Suppressor macrophage treated with lipopolysaccharide for 4 hours (primary cell): ENCODE measurements around the gene ZNF132.
A peak's percentile ranks its signal among the peaks of the same experiment; 100 is the strongest.
"Not testable (repeated sequence)": the region's sequence is repeated elsewhere in the genome, so short reads cannot be mapped to it uniquely, and the experiment has no call there.

Source experiments
- DNase-seq: peaks from one replicate; pipeline ENCODE4 v3.0.0-alpha.2; 2020

The ZNF132 gene

GRCh38 chr19:58439576-58440554, at the start of gene ZNF132:
Gene ZNF132, minus strand, starts transcription at chr19:58440153. Its CDS starts 332 bp downstream, at chr19:58439821.
- peak; percentile 98 for DNase-seq

DNA sequence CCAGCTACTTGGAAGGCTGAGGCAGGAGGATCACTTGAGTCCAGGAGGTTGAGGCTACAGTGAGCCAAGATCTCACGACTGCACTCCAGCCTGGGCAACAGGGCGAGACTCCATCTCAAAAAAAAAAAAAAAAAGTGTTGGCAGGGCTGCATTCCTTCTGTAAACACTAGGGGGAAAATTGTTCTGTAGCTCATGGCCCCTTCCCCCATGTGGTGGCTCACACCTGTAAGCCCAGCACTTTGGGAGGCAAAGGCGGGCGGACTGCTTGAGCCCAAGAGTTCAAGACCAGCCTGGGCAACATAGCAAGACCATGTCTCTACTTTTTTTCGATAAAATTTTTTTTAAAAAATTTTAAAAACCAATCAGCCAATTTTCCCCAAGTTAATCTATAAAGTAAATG, 44.4 kb upstream of the ZNF132 start:
- DNase-seq: not testable (repeated sequence)

DNA sequence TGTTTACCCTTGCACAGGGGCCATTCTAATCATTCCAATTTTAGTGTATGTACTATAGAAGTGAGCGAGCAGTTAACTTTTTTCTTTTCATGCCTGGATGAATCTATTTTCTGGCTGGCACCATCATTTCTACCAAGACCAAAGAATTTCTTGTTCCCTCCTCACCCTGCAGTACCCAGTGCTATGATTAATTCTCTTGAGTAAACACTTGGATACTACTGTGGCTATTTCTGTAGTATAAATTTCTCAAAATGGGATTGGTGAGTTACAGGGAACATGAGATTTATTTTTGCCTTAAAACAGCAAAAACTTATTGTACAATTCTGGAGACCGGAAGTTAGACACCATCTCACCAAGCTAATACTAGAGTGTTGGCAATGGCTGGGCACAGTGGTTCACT, 43.8 kb upstream of the ZNF132 start:
- DNase-seq: no peak

- DNase-seq: no peak
Observed at GRCh38 chr19:58482372-58482771, 42.4 kb upstream of the ZNF132 start.

DNA sequence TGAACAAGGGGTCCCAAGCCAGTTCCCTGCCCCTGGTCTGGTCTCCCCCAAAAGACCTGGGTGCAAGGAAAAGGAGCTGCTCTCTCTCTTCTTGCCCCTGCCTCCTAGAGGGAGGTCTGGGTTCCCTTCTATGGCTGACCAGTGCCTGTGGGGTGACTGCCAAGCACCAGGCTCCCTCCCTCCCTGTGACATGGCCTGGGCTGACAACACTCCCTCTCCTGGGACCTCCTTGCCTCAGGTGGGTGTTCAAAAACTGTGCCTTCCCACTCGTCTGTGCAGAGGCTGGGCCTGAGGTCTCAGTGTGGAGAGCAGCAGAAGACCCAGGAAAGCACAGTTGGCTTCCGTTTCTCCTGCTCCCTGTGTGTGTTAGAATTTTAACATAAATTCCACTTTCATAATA, 40.9 kb upstream of the ZNF132 start:
- no peak for DNase-seq

DNA sequence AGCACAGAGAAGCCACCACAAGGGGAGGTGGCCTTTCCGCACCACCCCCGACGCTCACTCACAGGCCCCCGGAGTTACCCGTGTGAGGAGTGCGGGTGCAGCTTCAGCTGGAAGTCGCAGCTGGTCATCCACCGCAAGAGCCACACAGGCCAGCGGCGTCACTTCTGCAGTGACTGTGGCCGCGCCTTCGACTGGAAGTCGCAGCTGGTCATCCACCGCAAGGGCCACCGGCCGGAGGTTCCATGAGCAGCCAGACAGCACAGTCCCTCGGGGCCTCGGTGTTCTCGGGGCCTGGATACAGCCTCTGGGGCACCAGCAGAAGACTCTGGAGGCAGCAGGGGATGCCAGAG, 40.5 kb upstream of the ZNF132 start:
- no peak for DNase-seq

GRCh38 chr19:58479736-58480480, 40.0 kb upstream of the ZNF132 start:
- DNase-seq: no peak

DNA sequence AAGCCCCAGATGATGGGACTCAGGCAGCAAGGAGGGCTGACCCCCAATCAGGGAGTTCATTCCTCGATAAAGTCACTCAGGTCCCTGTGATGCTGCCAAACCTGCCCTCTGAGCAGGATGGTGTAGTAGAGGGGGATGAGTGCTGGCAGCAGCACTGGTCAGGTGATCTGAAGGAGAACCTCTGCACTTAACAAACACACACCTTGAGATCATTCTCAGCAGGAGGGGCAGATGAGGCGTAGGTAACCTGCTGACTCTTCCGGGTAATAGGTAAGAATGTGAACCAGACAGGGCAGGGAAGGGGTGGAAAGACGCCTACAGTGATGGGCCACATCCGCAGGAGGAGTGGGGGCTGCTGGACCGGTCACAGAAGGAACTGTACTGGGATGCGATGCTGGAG, 39.4 kb upstream of the ZNF132 start:
- DNase-seq: no peak

DNA sequence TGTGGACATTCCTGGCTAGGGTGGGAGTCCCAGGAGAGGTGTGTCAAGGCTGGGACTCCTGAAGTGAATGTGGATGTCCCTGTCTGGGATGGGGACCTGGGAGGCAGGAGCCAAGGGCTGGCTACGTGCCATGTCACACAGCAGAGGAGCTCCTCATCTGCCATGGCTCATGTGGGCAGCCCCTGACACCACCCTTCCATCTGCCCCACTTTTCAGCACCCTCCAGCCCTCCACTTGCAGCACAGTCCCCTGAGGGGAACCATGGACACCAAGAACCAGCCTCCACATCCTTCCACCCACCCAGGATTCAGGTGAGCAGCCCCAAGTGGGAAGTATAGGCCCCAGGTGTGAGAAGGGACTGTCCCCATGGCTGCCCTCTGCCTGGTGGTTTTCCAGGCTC, 37.9 kb upstream of the ZNF132 start:
- DNase-seq: no peak

- no peak for DNase-seq
Observed at GRCh38 chr19:58477130-58477529, 37.2 kb upstream of the ZNF132 start.

GRCh38 chr19:58476498-58477015, 36.6 kb upstream of the ZNF132 start:
- no peak for DNase-seq

DNA sequence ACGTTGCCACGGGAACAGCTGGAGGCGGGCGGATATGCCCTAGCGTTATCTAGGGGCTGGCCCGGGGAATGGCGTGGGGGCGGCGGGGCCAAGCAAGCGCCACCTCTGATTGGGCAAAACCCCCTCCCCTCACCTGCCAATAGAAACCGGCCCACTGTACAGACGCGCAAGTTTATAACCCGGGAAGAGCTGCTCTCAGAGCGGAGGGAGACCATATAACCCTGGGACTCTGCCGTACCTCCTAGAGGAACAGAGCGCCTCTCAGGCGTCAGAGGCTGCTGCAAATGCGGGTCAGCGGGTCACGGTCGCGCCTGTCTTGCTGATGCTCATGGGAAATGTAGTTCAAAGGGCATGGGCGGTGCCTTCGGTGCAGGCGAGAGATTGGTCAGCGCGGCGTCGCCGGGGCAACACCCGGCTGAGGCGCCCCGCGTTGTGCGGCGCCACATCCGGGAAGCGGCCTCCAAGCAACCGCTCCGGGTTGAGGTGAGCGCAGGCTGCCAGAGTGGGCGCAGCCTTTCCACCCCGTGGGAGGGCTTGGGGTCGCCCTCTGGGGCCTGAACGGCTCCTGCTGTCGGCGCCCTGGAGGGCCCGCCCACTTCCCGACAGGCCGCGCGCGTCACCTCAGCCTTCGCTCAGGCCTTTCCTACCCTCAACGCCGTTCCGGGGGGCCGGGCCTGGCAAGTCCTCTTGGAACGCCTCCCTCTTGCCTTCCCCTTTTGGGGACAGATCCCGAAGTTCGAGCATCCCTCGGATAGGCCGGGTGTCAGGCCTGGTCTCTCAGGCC, 36.0 kb upstream of the ZNF132 start, which contains the start of gene ZNF446:
TSS of gene ZNF446 (plus strand) at position 639 of the 784 bp plus-strand sequence. CDS start 867 bp downstream, outside the sequence.
- peak; percentile 95 for DNase-seq

GRCh38 chr19:58474997-58475713, 35.2 kb upstream of the ZNF132 start:
- DNase-seq: no peak

DNA sequence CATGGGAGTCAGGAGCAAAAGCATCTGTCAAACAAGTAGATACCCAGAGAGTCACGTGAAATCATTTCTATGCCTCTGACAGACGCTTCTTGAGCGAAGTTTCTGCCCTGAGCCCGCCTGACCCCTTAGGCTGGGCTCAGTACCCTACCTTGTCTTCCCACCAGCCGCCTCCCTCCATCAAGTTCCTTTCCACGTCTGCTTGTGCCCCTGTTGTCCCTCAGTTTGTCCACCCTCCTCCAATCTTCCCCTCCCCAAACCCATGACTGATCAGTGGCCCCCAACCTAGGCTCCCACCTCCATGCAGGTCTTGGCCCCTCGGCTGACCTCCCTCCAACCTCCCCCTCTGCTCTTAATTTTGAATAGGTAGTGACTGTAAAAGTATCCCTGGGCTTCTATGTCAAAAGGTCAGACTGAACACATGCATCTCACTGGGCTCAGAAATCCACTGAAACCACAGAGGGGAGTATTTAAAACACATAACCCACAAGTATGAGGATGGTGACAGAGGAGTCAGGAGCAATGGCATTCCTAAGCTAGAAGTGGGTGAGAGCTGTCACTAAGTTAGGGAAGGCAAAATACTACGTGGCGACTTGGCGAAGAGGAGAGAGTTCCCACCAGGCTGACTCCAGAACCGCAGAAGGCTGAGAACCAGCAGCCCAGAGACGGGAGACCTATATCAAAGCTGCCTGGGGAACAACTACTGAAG, 34.5 kb upstream of the ZNF132 start:
- no peak for DNase-seq

DNA sequence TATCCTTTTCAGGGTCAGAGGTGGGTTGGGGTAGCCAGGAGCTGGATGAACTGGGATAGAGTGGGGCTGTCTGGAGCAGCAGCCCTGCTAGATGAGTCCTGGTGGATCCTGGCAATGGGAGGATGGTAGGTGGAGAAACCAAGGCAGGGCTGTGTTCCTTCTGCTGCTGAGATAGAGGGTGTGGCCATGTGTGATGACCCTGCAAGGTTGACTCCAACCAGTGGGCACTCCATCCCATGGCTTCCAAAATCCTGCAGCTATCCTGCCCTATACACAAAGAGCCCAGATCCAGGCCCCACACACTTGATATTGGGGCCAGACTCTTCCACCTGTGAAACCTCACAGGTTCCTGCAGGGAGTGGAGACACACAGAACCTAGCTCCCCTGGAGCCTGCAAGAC, 33.8 kb upstream of the ZNF132 start:
- no peak for DNase-seq

DNA sequence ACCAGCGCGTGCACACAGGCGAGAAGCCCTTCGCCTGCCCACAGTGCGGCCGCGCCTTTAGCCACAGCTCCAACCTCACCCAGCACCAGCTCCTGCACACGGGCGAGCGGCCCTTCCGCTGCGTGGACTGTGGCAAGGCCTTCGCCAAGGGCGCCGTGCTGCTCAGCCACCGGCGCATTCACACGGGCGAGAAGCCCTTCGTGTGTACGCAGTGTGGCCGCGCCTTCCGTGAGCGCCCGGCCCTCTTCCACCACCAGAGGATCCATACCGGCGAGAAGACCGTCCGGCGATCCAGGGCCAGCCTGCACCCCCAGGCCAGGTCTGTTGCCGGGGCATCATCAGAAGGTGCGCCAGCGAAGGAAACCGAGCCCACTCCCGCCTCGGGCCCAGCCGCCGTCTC, 31.8 kb upstream of the ZNF132 start:
- no peak for DNase-seq

DNA sequence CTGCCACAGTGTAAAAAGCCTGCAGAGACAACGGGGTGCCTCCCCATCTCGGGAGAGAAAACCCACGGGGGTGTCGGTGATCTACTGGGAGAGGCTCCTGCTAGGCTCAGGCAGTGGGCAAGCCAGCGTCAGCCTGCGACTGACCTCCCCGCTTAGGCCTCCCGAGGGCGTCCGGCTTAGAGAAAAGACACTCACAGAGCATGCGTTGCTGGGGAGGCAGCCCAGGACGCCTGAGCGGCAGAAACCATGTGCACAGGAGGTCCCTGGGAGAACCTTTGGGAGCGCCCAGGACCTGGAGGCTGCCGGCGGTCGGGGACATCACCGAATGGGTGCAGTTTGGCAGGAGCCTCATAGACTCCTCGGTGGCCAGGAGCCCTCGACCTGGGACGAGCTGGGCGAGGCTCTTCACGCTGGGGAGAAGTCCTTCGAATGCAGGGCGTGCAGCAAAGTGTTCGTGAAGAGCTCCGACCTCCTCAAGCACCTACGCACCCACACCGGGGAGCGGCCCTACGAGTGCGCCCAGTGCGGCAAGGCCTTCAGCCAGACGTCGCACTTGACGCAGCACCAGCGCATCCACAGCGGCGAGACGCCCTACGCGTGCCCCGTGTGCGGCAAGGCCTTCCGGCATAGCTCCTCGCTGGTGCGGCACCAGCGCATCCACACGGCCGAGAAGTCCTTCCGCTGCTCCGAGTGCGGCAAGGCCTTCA, 31.0 kb upstream of the ZNF132 start:
- DNase-seq: not testable (repeated sequence)

GRCh38 chr19:58469241-58470013, 29.5 kb upstream of the ZNF132 start:
- no peak for DNase-seq

GRCh38 chr19:58468216-58468839, 28.4 kb upstream of the ZNF132 start:
- DNase-seq: no peak
